IMR-90 (cell line): ENCODE data around the gene FXYD3.

Source experiments
- CEBPB ChIP-seq: IDR thresholded peaks from 2 replicates; pipeline ENCODE4 v1.6.1; 2012; ENCODE audit warnings: low read depth, low read length, improper control_type of control experiment
- CTCF ChIP-seq: conservative IDR thresholded peaks from 2 replicates; pipeline ENCODE4 v1.5.1; 2012; ENCODE audit warnings: mild to moderate bottlenecking, low read depth, low read length, improper control_type of control experiment
- MAFK ChIP-seq: IDR thresholded peaks from 2 replicates; pipeline ENCODE4 v1.6.1; 2012; ENCODE audit warnings: low read depth, low read length, improper control_type of control experiment
- MXI1 ChIP-seq: IDR thresholded peaks from 2 replicates; pipeline ENCODE4 v1.6.1; 2012; ENCODE audit warnings: low read depth, mild to moderate bottlenecking, low read length, moderate library complexity, borderline replicate concordance
- NFE2L2 ChIP-seq: fragments of 150-350 bp; IDR thresholded peaks from 2 replicates; pipeline ENCODE4 v1.6.1; 2016; ENCODE audit warnings: low read depth, mild to moderate bottlenecking, low read length
- POLR2A ChIP-seq: IDR thresholded peaks from 2 replicates; pipeline ENCODE4 v1.6.1; 2012; ENCODE audit warnings: mild to moderate bottlenecking, low read depth, low read length
- RAD21 ChIP-seq: IDR thresholded peaks from 2 replicates; pipeline ENCODE4 v1.6.1; 2012; ENCODE audit warnings: low read length, improper control_type of control experiment
- RFX5 ChIP-seq: IDR thresholded peaks from 2 replicates; pipeline ENCODE4 v1.8.0; 2012; ENCODE audit warnings: low read depth, mild to moderate bottlenecking, low read length, moderate library complexity
- SMC3 ChIP-seq: fragments of 150-350 bp; IDR thresholded peaks from 2 replicates; pipeline ENCODE4 v1.6.1; 2016; ENCODE audit warnings: low read depth, mild to moderate bottlenecking, antibody characterized with exemption, low read length, moderate library complexity
- TF ChIP-seq, protein P1 (sequence below): fragments of 150-350 bp; IDR thresholded peaks from 2 replicates; pipeline ENCODE4 v1.6.1; 2017; ENCODE audit warnings: mild to moderate bottlenecking, antibody characterized with exemption, low read length, low read depth

DNA sequence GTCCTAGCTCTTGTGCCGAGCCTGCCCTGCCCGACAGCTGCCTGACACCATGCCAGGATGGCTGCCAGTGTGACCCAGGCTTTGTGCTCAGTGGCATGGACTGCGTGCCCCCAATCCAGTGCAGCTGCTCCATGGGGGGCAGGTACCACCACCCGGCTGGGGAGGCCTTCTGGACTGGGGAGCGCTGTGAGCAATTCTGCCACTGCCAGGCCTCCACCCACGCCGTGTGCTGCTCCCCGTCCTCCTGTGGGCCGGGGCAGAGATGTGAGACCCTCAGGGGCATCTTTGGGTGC lies 9.4 kb upstream of the FXYD3 start:
- TF ChIP-seq MAFK (no peak), CTCF (no peak), RAD21 (no peak), POLR2A (no peak), CEBPB (no peak), RFX5 (no peak), SMC3 (no peak), MXI1 (no peak), NFE2L2 (no peak)
- TF ChIP-seq, protein P1, sequence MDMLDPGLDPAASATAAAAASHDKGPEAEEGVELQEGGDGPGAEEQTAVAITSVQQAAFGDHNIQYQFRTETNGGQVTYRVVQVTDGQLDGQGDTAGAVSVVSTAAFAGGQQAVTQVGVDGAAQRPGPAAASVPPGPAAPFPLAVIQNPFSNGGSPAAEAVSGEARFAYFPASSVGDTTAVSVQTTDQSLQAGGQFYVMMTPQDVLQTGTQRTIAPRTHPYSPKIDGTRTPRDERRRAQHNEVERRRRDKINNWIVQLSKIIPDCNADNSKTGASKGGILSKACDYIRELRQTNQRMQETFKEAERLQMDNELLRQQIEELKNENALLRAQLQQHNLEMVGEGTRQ, result no peak
